IMR-90 (cell line): ENCODE data around the gene EEPD1. TPM values are rescaled to one million over a fixed set of nuclear protein-coding genes. Genes with fewer than 3 reads are reported as not detected.
A peak's percentile ranks its signal among the peaks of the same experiment; 100 is the strongest.

Experiments
- ATAC-seq: fragments of 200-7000 bp; cut with Tn5 transposase; 2 replicates; pipeline ENCODE4 v1.9.1; 2020; ENCODE audit warnings: low read depth, mild to moderate bottlenecking, moderate library complexity
- BruUV-seq: library from RNA; stranded (reverse); fragments of 400-500 nt; replicated peaks from 2 replicates; lab custom pipeline; 2021; lab: Mats Ljungman, UMichigan
- CTCF ChIA-PET: fragments of 300-600 bp; formaldehyde crosslinking; extraction: SDS; loops from one replicate; lab custom pipeline; 2021; ENCODE audit warnings: antibody characterized with exemption; lab: Yijun Ruan, JAX
- POLR2A ChIA-PET: fragments of 300-600 bp; sonication (Branson Sonifier 250); formaldehyde crosslinking; loops from one replicate; lab custom pipeline; 2022; ENCODE audit warnings: antibody characterized with exemption; ENCODE audit not compliant: unreplicated experiment; lab: Charles Lee
- DNase-seq: peaks from one replicate; pipeline ENCODE4 v3.0.0; 2013
- H2AFZ ChIP-seq: replicated peaks from 2 replicates; pipeline ENCODE3; 2013; ENCODE audit warnings: low read length, mild to moderate bottlenecking; ENCODE audit not compliant: poor library complexity
- H2AK5ac ChIP-seq: 2 replicates; pipeline ENCODE4 v1.6.1; 2013; ENCODE audit warnings: low read depth, low read length, inconsistent platforms
- H2AK9ac ChIP-seq: replicated peaks from 2 replicates; pipeline ENCODE3; 2013; ENCODE audit warnings: mild to moderate bottlenecking, low read depth, low read length, moderate library complexity; ENCODE audit not compliant: poor library complexity
- H2BK120ac ChIP-seq: 2 replicates; pipeline ENCODE4 v1.6.1; 2013; ENCODE audit warnings: low read depth, low read length, inconsistent platforms
- H2BK15ac ChIP-seq: 3 replicates; pipeline ENCODE4 v1.6.1; 2013; ENCODE audit warnings: low read depth, low read length, inconsistent platforms
- H2BK20ac ChIP-seq: 2 replicates; pipeline ENCODE4 v1.6.1; 2013; ENCODE audit warnings: low read depth, mild to moderate bottlenecking, inconsistent platforms, low read length, moderate library complexity
- H2BK5ac ChIP-seq: 2 replicates; pipeline ENCODE4 v1.6.1; 2013; ENCODE audit warnings: mild to moderate bottlenecking, low read depth, low read length, inconsistent platforms; ENCODE audit not compliant: poor library complexity, severe bottlenecking
- H3K14ac ChIP-seq: replicated peaks from 2 replicates; pipeline ENCODE4 v1.6.1; 2013; ENCODE audit warnings: low read depth, low read length, inconsistent platforms
- H3K18ac ChIP-seq: 2 replicates; pipeline ENCODE4 v1.6.1; 2013; ENCODE audit warnings: low read depth, low read length, control low read depth
- H3K23ac ChIP-seq: 2 replicates; pipeline ENCODE4 v1.6.1; 2013; ENCODE audit warnings: low read depth, low read length, inconsistent platforms
- H3K27ac ChIP-seq: 2 replicates; pipeline ENCODE4 v1.5.1; 2013; ENCODE audit warnings: mild to moderate bottlenecking, control low read depth, low read length; ENCODE audit not compliant: insufficient read depth
- H3K27me3 ChIP-seq: 2 replicates; pipeline ENCODE4 v1.6.1; 2013; ENCODE audit warnings: low read length; ENCODE audit not compliant: control insufficient read depth, insufficient read depth
- H3K36me3 ChIP-seq: 2 replicates; pipeline ENCODE4 v1.6.1; 2013; ENCODE audit warnings: low read length, mixed read lengths; ENCODE audit not compliant: control insufficient read depth, insufficient read depth
- H3K4ac ChIP-seq: 2 replicates; pipeline ENCODE4 v1.6.1; 2013; ENCODE audit warnings: low read depth, low read length, inconsistent platforms
- H3K4me1 ChIP-seq: 2 replicates; pipeline ENCODE4 v1.6.1; 2013; ENCODE audit warnings: low read length, mixed read lengths; ENCODE audit not compliant: control insufficient read depth, insufficient read depth
- H3K4me2 ChIP-seq: 2 replicates; pipeline ENCODE4 v1.6.1; 2013; ENCODE audit warnings: low read depth, mild to moderate bottlenecking, control low read depth, low read length, moderate library complexity
- H3K4me3 ChIP-seq: 2 replicates; pipeline ENCODE4 v1.5.1; 2013; ENCODE audit warnings: low read depth, mild to moderate bottlenecking, control low read depth, low read length, moderate library complexity; ENCODE audit not compliant: insufficient read depth
- H3K56ac ChIP-seq: 2 replicates; pipeline ENCODE4 v1.6.1; 2013; ENCODE audit warnings: low read length, inconsistent platforms; ENCODE audit not compliant: insufficient read depth; ENCODE audit errors: extremely low read depth
- H3K79me1 ChIP-seq, 2 experiments: 2 replicates each; pipeline ENCODE4 v1.6.1; 2013; ENCODE audit warnings: low read length in 2 of 2, inconsistent platforms in 1 of 2, low read depth in 1 of 2
- H3K9ac ChIP-seq: 2 replicates; pipeline ENCODE4 v1.6.1; 2013; ENCODE audit warnings: low read depth, low read length, control low read depth
- H3K9me1 ChIP-seq: 2 replicates; pipeline ENCODE4 v1.6.1; 2013; ENCODE audit warnings: low read length, inconsistent platforms; ENCODE audit not compliant: insufficient read depth
- H3K9me3 ChIP-seq: 2 replicates; pipeline ENCODE4 v1.6.1; 2013; ENCODE audit warnings: low read length; ENCODE audit not compliant: control insufficient read depth, insufficient read depth
- H4K20me1 ChIP-seq: 2 replicates; pipeline ENCODE4 v1.6.1; 2013; ENCODE audit warnings: low read length, inconsistent platforms; ENCODE audit not compliant: insufficient read depth
- H4K5ac ChIP-seq: 2 replicates; pipeline ENCODE4 v1.6.1; 2013; ENCODE audit warnings: mild to moderate bottlenecking, low read depth, low read length, control low read depth
- H4K8ac ChIP-seq, 2 experiments: 2 replicates each; pipeline ENCODE4 v1.6.1; 2013; ENCODE audit warnings: low read depth in 2 of 2, low read length in 2 of 2, control low read depth in 1 of 2, inconsistent platforms in 1 of 2
- H4K91ac ChIP-seq: 2 replicates; pipeline ENCODE4 v1.6.1; 2013; ENCODE audit warnings: low read depth, low read length, inconsistent platforms; ENCODE audit not compliant: insufficient read depth
- FOS ChIP-seq: fragments of 150-350 bp; IDR thresholded peaks from 2 replicates; pipeline ENCODE4 v1.6.1; 2016; ENCODE audit warnings: low read depth, low read length
- RFX5 ChIP-seq: IDR thresholded peaks from 2 replicates; pipeline ENCODE4 v1.8.0; 2012; ENCODE audit warnings: low read depth, mild to moderate bottlenecking, low read length, moderate library complexity
- SMC3 ChIP-seq: fragments of 150-350 bp; IDR thresholded peaks from 2 replicates; pipeline ENCODE4 v1.6.1; 2016; ENCODE audit warnings: low read depth, mild to moderate bottlenecking, antibody characterized with exemption, low read length, moderate library complexity
- WGBS, 2 experiments: methylation state at CpG; one replicate each; pipeline versions ENCODE4 v1.1.5 to v1.1.7; 2013; ENCODE audit warnings: missing lambda C conversion rate in 2 of 2; ENCODE audit not compliant: insufficient read length in 1 of 2; ENCODE audit errors: extremely low coverage in 2 of 2; 5-methylcytosine and 5-hydroxymethylcytosine counted together
- dilution Hi-C: fragments of 300-500 bp; cut with HindIII; formaldehyde crosslinking; loops from one replicate; pipeline ENCODE4 v1.14.3; 2018; ENCODE audit warnings: low sequenced_read_pairs; ENCODE audit not compliant: unreplicated experiment
- in situ Hi-C: fragments of 300-500 bp; cut with MboI; formaldehyde crosslinking; loops from 3 replicates; pipeline ENCODE4 v1.14.3; 2019; ENCODE audit warnings: low sequenced_read_pairs, inconsistent platforms, mixed read lengths
- intact Hi-C: fragments of 100-400 bp; cut with micrococcal nuclease; formaldehyde crosslinking; loops from 2 replicates; pipeline ENCODE4 v1.10.0; 2022
- polyA plus RNA-seq, 3 experiments: library from polyadenylated mRNA; depleted of rRNA; stranded (reverse); fragments of >200 nt; gene quantifications; 2 replicates each; pipeline ENCODE4 v1.2.3, GENCODE V29; 2012; ENCODE audit warnings: low replicate concordance in 1 of 3
- total RNA-seq: library from RNA; depleted of rRNA; stranded (reverse); fragments of >200 nt; gene quantifications from 2 replicates; pipeline ENCODE4 v1.2.3, GENCODE V29; 2012

Gene EEPD1
- total and polyA plus RNA-seq, 2 of the 4 experiments (the other 2 are of a cell fraction), result 7.3 to 15.2 TPM

DNA sequence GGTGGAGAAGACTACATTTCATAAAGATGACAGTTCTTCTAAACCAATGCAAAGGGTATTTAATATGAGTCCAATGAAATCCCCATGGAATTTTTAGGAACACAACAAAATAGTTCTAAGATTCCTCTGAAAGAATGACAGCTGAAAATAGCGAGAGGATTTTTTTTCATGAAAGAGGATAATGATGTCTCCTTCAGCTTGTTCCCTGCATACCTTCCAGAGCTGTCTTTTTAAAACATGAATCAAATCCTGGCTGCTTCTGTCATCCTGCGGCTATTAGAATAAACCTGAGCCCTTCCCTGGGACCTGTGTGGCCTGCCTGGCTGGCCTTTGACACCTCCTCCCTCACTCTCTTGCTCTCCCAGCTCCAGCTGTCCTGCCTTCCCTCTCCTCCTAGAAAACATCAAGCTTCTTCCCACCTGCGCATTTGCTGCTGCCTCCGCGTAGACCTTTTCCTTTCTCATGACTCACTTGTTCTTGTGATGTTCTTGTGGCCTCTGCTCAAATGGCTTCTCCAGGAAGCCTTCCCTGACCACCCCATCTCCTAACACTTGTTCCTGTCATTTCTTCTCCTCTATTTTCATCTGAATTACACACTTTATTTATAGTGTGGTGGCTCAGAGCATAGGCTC is 57.4 kb downstream of the EEPD1 start:
- ChIA-PET POLR2A (no interaction called here), CTCF (no interaction called here)
- peaks cover 50% of the 10 kb centered on the region for H3K4me1 ChIP-seq
- no peak overlapping the region for H3K56ac ChIP-seq
- peak overlapping the region; percentile 29 to 66; a peak in 2 of 4 replicates for H4K8ac ChIP-seq
- ATAC-seq (no peak), DNase-seq (peak; percentile 54)
- peak overlapping the region; percentile 83 for H3K4ac ChIP-seq
- no TSS peak for BruUV-seq
- H3K4me2 ChIP-seq, result peak overlapping the region; percentile 12; the same call in 1 of the 2 replicates
- dilution Hi-C loops (no loop called here), in situ Hi-C loops (no loop called here), intact Hi-C loops (no loop called here)
- H4K20me1 ChIP-seq, result no peaks in the 10 kb centered on the region
- peaks cover 46% of the 10 kb centered on the region for H3K9me1 ChIP-seq
- peak overlapping the region; percentile 62 for H3K18ac ChIP-seq
- H2AFZ ChIP-seq, result no peak overlapping the region
- H3K27me3 ChIP-seq, result no peaks in the 10 kb centered on the region
- peak overlapping the region; percentile 69 for H4K5ac ChIP-seq
- H3K14ac ChIP-seq, result peak overlapping the region; percentile 61
- no peak overlapping the region for H2AK9ac ChIP-seq
- H3K36me3 ChIP-seq, result no peaks in the 10 kb centered on the region
- H3K23ac ChIP-seq, result peak overlapping the region; percentile 61
- TF ChIP-seq RFX5, result no peak
- peak; percentile 13; the same call in 1 of the 2 replicates for TF ChIP-seq FOS
- no peak for TF ChIP-seq SMC3
- H2BK120ac ChIP-seq, result peak overlapping the region; percentile 84
- peak overlapping the region; percentile 84 for H3K27ac ChIP-seq
- peak overlapping the region; percentile 75 for H4K91ac ChIP-seq
- H2BK5ac ChIP-seq, result peak overlapping the region; percentile 32
- H3K4me3 ChIP-seq, result no peak overlapping the region
- H2BK20ac ChIP-seq, result peak overlapping the region; percentile 75
- H3K79me1 ChIP-seq, result peaks cover 37 to 71% of the 10 kb centered on the region in 2 experiments
- H3K9me3 ChIP-seq, result no peaks in the 10 kb centered on the region
- H3K9ac ChIP-seq, result 0 out of 2 replicates have a peak overlapping the region, but pooled peaks have one; percentile 29
- WGBS, 2 experiments, result 40% methylated on average over 1 of the region's 5 CpGs; no CpG with 5 or more reads in 1 of the 2 experiments
- H2BK15ac ChIP-seq, result peak overlapping the region; percentile 87; the same call in 2 of the 3 replicates
- H2AK5ac ChIP-seq, result peak overlapping the region; percentile 88
